GM21717 (cell line): ENCODE measurements around the gene OGFOD1.

Experiments used
- ATAC-seq: cut with Tn5 transposase; IDR thresholded peaks from one replicate; pipeline ENCODE4 v1.9.1; 2021; ENCODE audit warnings: mild to moderate bottlenecking, moderate library complexity; ENCODE audit not compliant: unreplicated experiment

The OGFOD1 gene

GRCh38 chr16:56426585-56426984 lies 24.8 kb upstream of the OGFOD1 start:
- ATAC-seq, result no peak

- ATAC-seq, result no peak
Measured at GRCh38 chr16:56428091-56428490, 23.3 kb upstream of the OGFOD1 start.

GRCh38 chr16:56436258-56436657 lies 15.1 kb upstream of the OGFOD1 start:
- ATAC-seq, result no peak

GRCh38 chr16:56438038-56438437 lies 13.3 kb upstream of the OGFOD1 start:
- ATAC-seq, result no peak

GRCh38 chr16:56447286-56447685 lies 4.1 kb upstream of the OGFOD1 start:
- no peak for ATAC-seq

- ATAC-seq, result no peak
Measured at GRCh38 chr16:56448005-56448404, 3.3 kb upstream of the OGFOD1 start.

GRCh38 chr16:56450275-56450985 lies 924 bp upstream of the OGFOD1 start:
- ATAC-seq, result no peak

- ATAC-seq, result peak; percentile 42
Measured at GRCh38 chr16:56451753-56452689, 667 bp downstream of the OGFOD1 start.

- no peak for ATAC-seq
Measured at GRCh38 chr16:56457927-56458470, 6.6 kb downstream of the OGFOD1 start.

- no peak for ATAC-seq
Measured at GRCh38 chr16:56460101-56460500, 8.7 kb downstream of the OGFOD1 start.

- no peak for ATAC-seq
Measured at GRCh38 chr16:56462064-56462796, 10.9 kb downstream of the OGFOD1 start.

GRCh38 chr16:56463153-56463552 lies 11.8 kb downstream of the OGFOD1 start:
- ATAC-seq, result no peak

- ATAC-seq, result no peak
Measured at GRCh38 chr16:56466344-56466743, 15.0 kb downstream of the OGFOD1 start.

- no peak for ATAC-seq
Measured at GRCh38 chr16:56468800-56469199, 17.4 kb downstream of the OGFOD1 start.

- ATAC-seq, result no peak
Measured at GRCh38 chr16:56469748-56470147, 18.4 kb downstream of the OGFOD1 start.

GRCh38 chr16:56470232-56470631 lies 18.9 kb downstream of the OGFOD1 start:
- ATAC-seq, result no peak

- no peak for ATAC-seq
Measured at GRCh38 chr16:56470666-56471065, 19.3 kb downstream of the OGFOD1 start.

GRCh38 chr16:56475201-56475600 lies 23.8 kb downstream of the OGFOD1 start:
- no peak for ATAC-seq

- ATAC-seq, result no peak
Measured at GRCh38 chr16:56477096-56477878, 25.9 kb downstream of the OGFOD1 start.
